Esophagus (tissue), 2 donors: ENCODE data around the gene ZNF43. TPM values are rescaled to one million over a fixed set of nuclear protein-coding genes. Genes with fewer than 3 reads are reported as not detected.

Experiments
- H3K27ac ChIP-seq, 2 donors: one replicate each; pipeline ENCODE4 v1.5.1; 2013; ENCODE audit warnings: low read depth in 2 of 2, mild to moderate bottlenecking in 2 of 2, inconsistent platforms in 1 of 2, low read length in 1 of 2, moderate library complexity in 1 of 2
- H3K27me3 ChIP-seq, 2 donors: one replicate each; pipeline ENCODE4 v1.6.1; 2013; ENCODE audit warnings: low read length in 2 of 2, control low read depth in 1 of 2, mild to moderate bottlenecking in 1 of 2; ENCODE audit not compliant: insufficient read depth in 2 of 2, control insufficient read depth in 1 of 2
- H3K36me3 ChIP-seq, 2 donors: one replicate each; pipeline ENCODE4 v1.6.1; 2013; ENCODE audit warnings: low read length in 1 of 2; ENCODE audit not compliant: control insufficient read depth in 2 of 2, insufficient read depth in 2 of 2
- H3K4me1 ChIP-seq, 2 donors: one replicate each; pipeline ENCODE4 v1.6.1; 2013; ENCODE audit warnings: low read length in 1 of 2; ENCODE audit not compliant: control insufficient read depth in 2 of 2, insufficient read depth in 2 of 2
- H3K4me3 ChIP-seq, 2 donors: one replicate each; pipeline ENCODE4 v1.5.1; 2013; ENCODE audit warnings: low read length in 2 of 2, mild to moderate bottlenecking in 2 of 2, low read depth in 1 of 2, moderate library complexity in 1 of 2
- H3K9me3 ChIP-seq, 2 donors: one replicate each; pipeline ENCODE4 v1.6.1; 2013; ENCODE audit warnings: mild to moderate bottlenecking in 2 of 2, low read depth in 1 of 2, low read length in 1 of 2, moderate library complexity in 1 of 2; ENCODE audit not compliant: control insufficient read depth in 2 of 2, insufficient read depth in 1 of 2
- WGBS, 2 donors: extraction: QIAGEN DNeasy Blood & Tissue Kit; methylation state at CpG; one replicate each; pipeline ENCODE4 v1.1.7; 2013; 5-methylcytosine and 5-hydroxymethylcytosine counted together
- polyA plus RNA-seq, 2 donors: library from polyadenylated mRNA; stranded (reverse); fragments of 200-250 nt; gene quantifications; one replicate each; pipeline ENCODE4 v1.2.3, GENCODE V29; 2013
- donor health status: healthy with polysubstance abuse.
- donor health status: Bipolar disorder and iron deficiency.

ZNF43 gene
- polyA plus RNA-seq, 2 donors: 1.6 to 2.8 TPM

- H3K36me3 ChIP-seq: peaks cover 0 to 3% of the 10 kb centered on the region in 2 donors
- H3K4me1 ChIP-seq: no peaks in the 10 kb centered on the region
- peak overlapping the region; percentile 82 to 96 for H3K4me3 ChIP-seq
- H3K27me3 ChIP-seq: no peaks in the 10 kb centered on the region
- peak overlapping the region; percentile 83 to 92 for H3K27ac ChIP-seq
- 1% methylated on average over 44 of the region's 44 CpGs for WGBS, 2 donors
- H3K9me3 ChIP-seq: no peaks in the 10 kb centered on the region
Observed at GRCh38 chr19:21851596-21852345, 15.8 kb upstream of the ZNF43 start.

DNA sequence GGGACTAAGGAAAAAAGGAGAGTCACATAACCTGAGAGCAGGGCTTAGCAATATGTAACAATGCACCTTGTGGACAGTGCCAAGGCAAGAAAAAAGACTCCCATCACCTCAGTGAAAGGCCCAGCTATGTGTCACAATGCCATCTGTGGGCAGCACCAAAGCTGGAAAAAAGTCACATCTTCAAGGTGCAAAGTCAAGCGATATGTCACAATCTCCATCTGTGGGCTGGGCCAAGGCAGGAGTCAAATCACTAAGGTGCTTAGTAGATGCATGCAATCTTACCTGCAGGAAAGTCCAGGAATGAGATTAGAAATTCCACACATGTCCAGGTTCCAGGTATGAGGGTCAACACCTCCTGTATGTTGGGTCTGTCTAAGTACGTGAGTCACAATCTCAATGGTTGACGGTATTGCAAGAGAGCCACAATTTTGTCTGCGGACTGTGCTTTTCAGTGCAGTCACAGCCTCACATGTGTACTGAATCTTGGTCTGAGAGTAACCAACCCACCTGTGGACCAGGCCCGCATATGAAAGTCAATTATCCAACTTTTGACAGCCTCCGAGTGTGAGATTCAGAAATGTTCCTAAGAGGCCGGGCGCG is 14.8 kb upstream of the ZNF43 start:
- H3K4me1 ChIP-seq: no peaks in the 10 kb centered on the region
- no peaks in the 10 kb centered on the region for H3K27me3 ChIP-seq
- H3K27ac ChIP-seq: no peak overlapping the region
- 50 to 62% methylated on average over 9 of the region's 9 CpGs for WGBS, 2 donors
- peaks cover 0 to 3% of the 10 kb centered on the region in 2 donors for H3K36me3 ChIP-seq
- no peaks in the 10 kb centered on the region for H3K9me3 ChIP-seq
- peak overlapping the region; percentile 8 to 96 for H3K4me3 ChIP-seq

DNA sequence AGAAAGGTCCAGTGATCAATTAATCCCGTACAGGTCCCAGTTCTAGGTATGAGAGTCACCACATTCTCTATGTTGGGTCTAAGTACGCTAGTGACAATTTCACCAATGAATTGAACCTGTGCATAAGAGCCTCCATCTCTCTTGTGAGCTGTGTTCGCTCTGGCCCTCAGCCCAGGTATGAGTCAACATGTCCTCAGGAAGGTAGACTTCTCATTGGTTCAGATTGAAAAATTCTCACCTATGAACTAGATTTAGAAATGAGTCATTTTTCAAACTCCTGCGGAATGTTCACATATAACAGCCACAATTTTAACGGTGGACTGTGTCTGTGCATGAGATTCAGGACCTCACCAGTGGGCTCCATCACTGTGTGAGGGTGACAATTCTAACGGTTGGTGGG is 12.7 kb upstream of the ZNF43 start:
- Histone ChIP-seq H3K4me3 (no peak overlapping the region), H3K9me3 (peaks cover 0 to 2% of the 10 kb centered on the region in 2 donors), H3K4me1 (no peaks in the 10 kb centered on the region), H3K27ac (no peak overlapping the region), H3K27me3 (no peaks in the 10 kb centered on the region), H3K36me3 (peaks cover 0 to 11% of the 10 kb centered on the region in 2 donors)
- WGBS, 2 donors: 84 to 91% methylated on average over 6 of the region's 6 CpGs

GRCh38 chr19:21843081-21843480 is 7.1 kb upstream of the ZNF43 start:
- Histone ChIP-seq H3K4me3 (no peak overlapping the region), H3K9me3 (peaks cover 0 to 2% of the 10 kb centered on the region in 2 donors), H3K36me3 (peaks cover 2 to 30% of the 10 kb centered on the region in 2 donors), H3K27ac (no peak overlapping the region), H3K4me1 (no peaks in the 10 kb centered on the region), H3K27me3 (no peaks in the 10 kb centered on the region)
- WGBS, 2 donors: 95 to 96% methylated on average over 5 of the region's 5 CpGs

DNA sequence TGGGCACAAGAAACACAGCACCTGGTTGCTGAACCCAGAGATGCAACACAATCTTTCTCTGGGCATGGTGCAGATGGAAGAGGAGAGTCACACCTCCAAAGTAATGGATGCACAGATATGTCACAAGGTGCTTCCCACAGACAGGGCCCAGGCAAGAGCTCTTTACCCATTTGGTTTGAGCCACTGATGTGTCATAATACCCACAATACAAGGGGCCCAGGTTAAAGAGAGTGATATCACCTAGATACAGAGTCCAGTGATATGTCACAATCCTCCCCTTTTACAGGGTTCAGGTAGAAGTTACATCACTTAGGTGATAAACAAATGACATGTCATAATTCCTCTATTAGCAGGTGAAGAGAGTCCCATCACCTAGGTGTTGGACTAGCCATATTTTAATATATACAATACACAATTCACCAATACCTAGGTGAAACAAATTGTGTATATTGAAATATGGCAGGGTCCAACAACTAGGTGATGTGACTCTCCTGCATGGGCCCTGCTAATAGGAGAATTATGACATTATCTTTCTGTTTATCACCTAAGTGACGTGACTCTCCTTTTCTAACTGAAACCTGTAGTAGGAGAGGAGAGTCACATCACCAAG is 5.6 kb upstream of the ZNF43 start:
- no peak overlapping the region for H3K4me3 ChIP-seq
- H3K36me3 ChIP-seq: peaks cover 2 to 27% of the 10 kb centered on the region in 2 donors
- no peak overlapping the region for H3K27ac ChIP-seq
- H3K4me1 ChIP-seq: no peaks in the 10 kb centered on the region
- peaks cover 0 to 2% of the 10 kb centered on the region in 2 donors for H3K9me3 ChIP-seq
- H3K27me3 ChIP-seq: no peaks in the 10 kb centered on the region
- 71 to 86% methylated on average over 1 of the region's 1 CpG for WGBS, 2 donors

DNA sequence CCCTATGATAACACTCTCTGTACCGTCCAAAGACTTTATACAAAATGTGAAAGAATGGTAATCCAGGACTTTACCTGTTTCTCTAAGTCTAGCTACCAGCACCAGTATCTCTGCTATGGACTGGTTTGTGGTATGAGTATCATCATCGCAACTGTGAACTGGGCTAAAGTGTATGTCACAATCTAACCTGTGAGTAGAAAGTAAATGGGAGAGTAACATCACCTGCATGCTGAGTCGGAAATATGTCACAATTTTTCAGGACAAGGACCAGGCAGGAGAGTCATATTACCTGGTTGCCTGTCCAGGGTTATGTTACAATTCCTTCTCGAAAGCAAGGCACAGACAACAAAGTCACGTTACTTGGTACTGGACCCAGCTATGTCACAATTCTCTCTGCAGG is 5.1 kb upstream of the ZNF43 start:
- Histone ChIP-seq H3K4me1 (no peaks in the 10 kb centered on the region), H3K4me3 (no peak overlapping the region), H3K27ac (no peak overlapping the region), H3K27me3 (no peaks in the 10 kb centered on the region), H3K36me3 (peaks cover 2 to 27% of the 10 kb centered on the region in 2 donors), H3K9me3 (peaks cover 0 to 2% of the 10 kb centered on the region in 2 donors)
- WGBS, 2 donors: 96 to 97% methylated on average over 5 of the region's 5 CpGs

- H3K4me3 ChIP-seq: no peak overlapping the region
- 86 to 90% methylated on average over 1 of the region's 1 CpG for WGBS, 2 donors
- H3K27me3 ChIP-seq: no peaks in the 10 kb centered on the region
- H3K27ac ChIP-seq: no peak overlapping the region
- H3K4me1 ChIP-seq: no peaks in the 10 kb centered on the region
- peaks cover 2 to 22% of the 10 kb centered on the region in 2 donors for H3K36me3 ChIP-seq
- H3K9me3 ChIP-seq: peaks cover 0 to under 1% of the 10 kb centered on the region in 2 donors
Observed at GRCh38 chr19:21839976-21840375, 4.0 kb upstream of the ZNF43 start.

DNA sequence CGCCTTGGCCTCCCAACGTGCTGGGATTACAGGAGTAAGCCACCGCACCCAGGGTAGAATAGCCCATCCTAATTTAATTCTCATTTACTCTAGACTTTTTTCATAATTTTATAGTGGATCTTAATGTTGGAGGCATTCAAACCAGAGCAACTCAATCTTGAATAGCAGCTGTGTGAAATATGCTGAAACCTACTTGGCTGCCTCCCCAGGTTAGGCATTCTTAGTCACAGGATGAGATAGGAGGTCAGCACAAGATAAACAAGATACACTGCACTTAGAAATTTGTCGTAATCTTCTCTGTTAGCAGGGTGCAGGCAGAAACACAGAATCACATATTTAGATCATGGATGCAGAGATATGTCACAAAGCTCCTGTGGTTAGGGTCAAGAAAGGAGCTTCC is 2.7 kb upstream of the ZNF43 start:
- Histone ChIP-seq H3K36me3 (peaks cover 2 to 18% of the 10 kb centered on the region in 2 donors), H3K9me3 (no peaks in the 10 kb centered on the region), H3K4me3 (no peak overlapping the region), H3K27me3 (no peaks in the 10 kb centered on the region), H3K4me1 (peaks cover 0 to 2% of the 10 kb centered on the region in 2 donors), H3K27ac (no peak overlapping the region)
- WGBS, 2 donors: 91 to 96% methylated on average over 4 of the region's 4 CpGs

GRCh38 chr19:21835429-21835809 is 563 bp downstream of the ZNF43 start:
- Histone ChIP-seq H3K27me3 (no peaks in the 10 kb centered on the region), H3K27ac (peak overlapping the region; percentile 91 to 95), H3K36me3 (peaks cover 0 to 4% of the 10 kb centered on the region in 2 donors), H3K4me1 (peaks cover 0 to 2% of the 10 kb centered on the region in 2 donors), H3K4me3 (peak overlapping the region; percentile 77 to 78), H3K9me3 (no peaks in the 10 kb centered on the region)
- WGBS, 2 donors: 8 to 12% methylated on average over 23 of the region's 23 CpGs
